GM12801 (cell line): Measurements from ENCODE around the gene TTC34.

Experiments
- TF ChIP-seq, protein P1 (sequence below): IDR thresholded peaks from one replicate; pipeline ENCODE4 v1.5.1; 2011; ENCODE audit warnings: control low read depth; ENCODE audit not compliant: insufficient read length; ENCODE audit errors: extremely low read depth

Gene TTC34

DNA sequence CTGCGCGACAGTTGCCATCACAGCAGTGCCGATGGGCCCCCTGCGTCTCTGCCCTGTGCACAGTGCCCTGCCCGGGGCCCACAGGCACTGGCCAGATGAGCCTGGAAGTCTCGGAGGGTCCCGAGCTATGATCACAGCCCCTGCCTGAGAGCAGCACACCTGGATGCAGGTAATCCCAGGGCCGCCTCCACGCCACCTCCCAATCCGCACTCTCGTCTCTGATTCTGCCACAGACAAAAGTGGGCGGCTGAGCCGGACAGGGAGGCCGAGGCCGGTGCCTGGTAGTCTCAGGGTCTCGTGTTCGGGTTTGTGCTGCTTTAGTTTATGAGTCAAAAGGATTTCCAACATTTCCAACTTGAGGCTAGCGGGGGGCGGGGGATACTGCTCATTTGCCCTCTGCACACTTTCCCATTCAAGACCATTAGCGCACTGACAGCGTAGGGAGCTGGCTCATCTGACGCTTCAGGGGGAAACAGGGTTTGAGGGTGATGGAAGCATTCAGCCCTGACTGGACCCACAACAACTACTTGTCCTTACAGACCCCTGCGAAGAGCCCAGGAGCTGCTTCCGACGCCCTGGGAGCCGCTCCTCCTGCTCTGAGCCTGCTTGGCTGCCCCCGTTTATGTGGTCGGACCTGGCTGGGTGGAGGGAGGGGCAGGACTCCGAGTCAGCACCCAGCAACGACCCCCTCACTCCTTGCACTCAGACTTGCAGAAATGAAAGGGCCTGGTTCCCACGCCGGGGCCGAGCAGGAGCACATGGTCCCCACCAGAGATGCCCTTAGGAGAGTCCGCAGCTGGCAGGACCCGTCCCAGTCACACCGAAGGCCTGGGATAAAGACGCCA, 1.8 kb upstream of the TTC34 start:
- TF ChIP-seq, protein P1, sequence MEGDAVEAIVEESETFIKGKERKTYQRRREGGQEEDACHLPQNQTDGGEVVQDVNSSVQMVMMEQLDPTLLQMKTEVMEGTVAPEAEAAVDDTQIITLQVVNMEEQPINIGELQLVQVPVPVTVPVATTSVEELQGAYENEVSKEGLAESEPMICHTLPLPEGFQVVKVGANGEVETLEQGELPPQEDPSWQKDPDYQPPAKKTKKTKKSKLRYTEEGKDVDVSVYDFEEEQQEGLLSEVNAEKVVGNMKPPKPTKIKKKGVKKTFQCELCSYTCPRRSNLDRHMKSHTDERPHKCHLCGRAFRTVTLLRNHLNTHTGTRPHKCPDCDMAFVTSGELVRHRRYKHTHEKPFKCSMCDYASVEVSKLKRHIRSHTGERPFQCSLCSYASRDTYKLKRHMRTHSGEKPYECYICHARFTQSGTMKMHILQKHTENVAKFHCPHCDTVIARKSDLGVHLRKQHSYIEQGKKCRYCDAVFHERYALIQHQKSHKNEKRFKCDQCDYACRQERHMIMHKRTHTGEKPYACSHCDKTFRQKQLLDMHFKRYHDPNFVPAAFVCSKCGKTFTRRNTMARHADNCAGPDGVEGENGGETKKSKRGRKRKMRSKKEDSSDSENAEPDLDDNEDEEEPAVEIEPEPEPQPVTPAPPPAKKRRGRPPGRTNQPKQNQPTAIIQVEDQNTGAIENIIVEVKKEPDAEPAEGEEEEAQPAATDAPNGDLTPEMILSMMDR = no peak

DNA sequence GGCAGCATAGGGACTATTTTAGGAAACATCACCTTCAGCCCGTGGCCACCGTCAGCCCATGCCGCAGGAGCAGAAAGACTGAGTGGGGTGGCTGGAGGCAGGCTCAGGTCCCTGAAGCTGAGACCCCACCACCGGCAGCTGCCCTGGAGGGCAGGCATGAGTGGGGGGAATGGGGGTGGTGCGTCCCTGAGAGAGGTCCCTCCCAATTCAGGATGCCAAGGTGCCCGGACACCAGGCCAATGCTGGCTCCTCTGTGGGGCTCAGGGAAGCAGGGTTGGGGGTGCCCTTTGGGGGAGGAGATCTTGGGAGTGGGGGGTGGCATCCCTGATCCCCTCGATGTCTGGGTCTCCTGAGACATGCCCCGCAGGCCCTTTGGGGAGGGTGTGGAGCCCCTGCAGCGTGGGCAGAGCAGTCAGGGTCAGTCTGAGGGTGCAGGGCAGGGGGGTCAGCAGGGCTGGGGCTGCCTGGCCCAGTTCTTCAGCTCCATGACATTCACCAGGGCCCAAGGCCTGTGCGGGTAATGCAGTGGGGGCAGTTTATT, 998 bp upstream of the TTC34 start:
- TF ChIP-seq, protein P1 = no peak

DNA sequence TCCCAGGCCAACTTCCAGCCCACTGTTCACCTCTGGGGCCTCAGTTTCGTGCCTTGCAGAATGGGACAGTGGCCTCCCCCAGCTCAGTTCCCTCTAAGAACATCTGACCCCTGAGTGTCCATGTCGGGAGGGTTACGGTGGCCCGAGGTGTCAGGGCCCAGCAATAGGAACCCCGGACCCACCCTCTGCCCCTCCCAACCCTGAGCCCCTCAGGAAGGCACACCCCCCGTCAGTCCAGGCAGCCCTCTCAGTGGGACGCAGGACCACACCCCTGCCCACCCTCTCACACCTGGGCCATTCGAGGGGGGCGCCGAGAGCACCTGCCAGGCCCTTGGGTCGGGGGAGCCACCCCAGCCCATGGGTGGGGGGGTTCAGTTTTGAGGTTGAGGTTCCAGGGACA, 447 bp downstream of the TTC34 start:
- TF ChIP-seq, protein P1 = no peak

DNA sequence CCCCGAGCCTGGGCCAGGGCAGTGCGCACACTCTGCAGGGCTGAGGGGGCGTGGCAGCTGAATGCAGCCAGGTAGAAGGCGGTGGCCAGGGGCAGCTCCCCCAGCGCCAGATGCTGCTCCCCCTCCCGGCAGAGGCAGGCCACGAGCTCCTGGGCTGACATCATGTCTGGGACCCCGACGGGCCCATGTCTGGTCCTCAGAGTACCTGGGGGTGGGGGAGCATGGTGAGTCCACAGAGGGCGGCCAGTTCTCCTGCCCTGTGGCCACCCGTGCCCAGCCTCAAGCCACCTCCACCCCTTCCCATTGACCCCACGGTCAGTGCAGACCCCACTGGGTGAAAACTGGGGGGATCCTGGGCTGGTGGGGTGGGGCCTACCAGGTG, 838 bp downstream of the TTC34 start:
- TF ChIP-seq, protein P1 = no peak

DNA sequence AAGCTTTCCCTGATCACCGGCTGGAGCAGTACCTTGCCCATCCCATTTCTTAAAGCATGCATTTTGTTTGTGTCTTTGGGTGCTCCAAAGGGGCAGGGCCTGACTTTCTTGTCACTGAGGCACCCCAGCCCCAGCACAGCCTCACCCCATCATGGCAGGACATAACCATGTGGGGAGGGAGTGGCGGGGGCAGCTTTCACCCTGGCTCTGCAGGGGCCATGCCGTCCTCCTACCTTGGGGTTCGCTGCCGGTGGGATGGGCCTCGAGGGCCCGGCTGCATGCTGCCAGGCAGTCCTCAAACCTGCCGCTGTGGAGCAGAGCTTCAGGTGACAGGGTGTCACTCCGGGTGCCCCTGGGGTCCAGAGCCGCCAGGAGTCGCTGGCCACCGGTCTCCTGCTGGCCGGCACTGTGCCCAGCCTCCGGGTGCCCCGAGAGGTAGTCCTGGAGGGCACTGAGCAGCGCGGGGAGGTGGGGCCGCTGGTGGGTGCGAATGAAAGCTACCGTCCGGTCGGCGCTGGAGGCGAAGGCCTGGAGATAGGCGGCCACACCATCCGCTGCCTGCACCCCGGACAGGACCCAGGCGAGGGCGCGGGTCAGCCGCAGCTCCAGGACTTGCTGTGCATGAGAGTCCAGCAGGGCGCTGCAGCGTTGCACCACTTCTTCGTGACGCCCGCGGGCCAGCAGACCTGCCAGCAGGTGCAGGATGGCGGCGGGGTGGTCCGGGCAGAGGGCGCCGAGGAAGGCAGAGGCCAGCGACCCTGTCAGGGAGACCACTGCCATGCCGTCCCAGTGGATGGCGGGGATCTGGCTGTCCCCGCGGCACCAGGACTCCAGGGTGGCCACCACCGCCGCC, 1.5 kb downstream of the TTC34 start:
- TF ChIP-seq, protein P1 = no peak

DNA sequence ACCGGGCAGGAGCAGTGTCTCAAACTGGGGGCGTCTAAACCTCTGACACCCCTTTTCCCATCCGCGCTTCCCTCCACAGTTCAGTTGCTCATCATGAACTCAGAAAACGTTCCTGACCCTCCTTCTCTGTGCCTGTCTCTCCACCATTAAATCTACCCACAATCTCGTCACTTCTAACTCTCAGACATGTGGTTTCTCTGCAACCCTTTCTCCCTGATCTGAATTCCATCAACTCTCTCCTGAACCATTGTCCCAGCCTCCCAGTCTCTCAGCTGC, 3.8 kb downstream of the TTC34 start:
- TF ChIP-seq, protein P1 = no peak
